SK-N-MC (cell line): ENCODE data around the gene KLF1.

Experiments used
- DNase-seq: peaks from one replicate; pipeline ENCODE4 v3.0.0-alpha.2; 2011; ENCODE audit warnings: low read depth, low spot score
- H3K27ac ChIP-seq: fragments of 200-600 bp; sonication (generic); 2 replicates; pipeline ENCODE4 v1.5.1; 2016; ENCODE audit warnings: mixed run types
- H3K36me3 ChIP-seq: fragments of 200-600 bp; sonication (generic); 2 replicates; pipeline ENCODE4 v1.6.1; 2017; ENCODE audit warnings: antibody characterized with exemption, low read length, mixed read lengths; ENCODE audit not compliant: insufficient read depth
- H3K4me3 ChIP-seq: fragments of 200-600 bp; sonication (generic); 2 replicates; pipeline ENCODE4 v1.5.1; 2016
- H3K9ac ChIP-seq: fragments of 200-600 bp; sonication (generic); 2 replicates; pipeline ENCODE4 v1.8.0; 2017; ENCODE audit warnings: mixed run types, mixed read lengths; ENCODE audit not compliant: insufficient read length
- H3K9me3 ChIP-seq: fragments of 200-600 bp; sonication (generic); 2 replicates; pipeline ENCODE4 v1.6.1; 2017; ENCODE audit warnings: low read depth, mild to moderate bottlenecking, antibody characterized with exemption, low read length, moderate library complexity, mixed read lengths
- EZH2 ChIP-seq: fragments of 200-600 bp; sonication (generic); IDR thresholded peaks from one replicate; pipeline ENCODE4 v1.6.1; 2017; ENCODE audit warnings: antibody characterized with exemption
- FOXP2 ChIP-seq: optimal IDR thresholded peaks from 2 replicates; pipeline ENCODE3; 2011; ENCODE audit warnings: mild to moderate bottlenecking, moderate library complexity; ENCODE audit not compliant: insufficient read depth; ENCODE audit errors: extremely low read length, control extremely low read depth
- POLR2AphosphoS5 ChIP-seq: IDR thresholded peaks from 2 replicates; pipeline ENCODE4 v1.6.1; 2012; ENCODE audit warnings: mild to moderate bottlenecking, low read depth, low read length, borderline replicate concordance

KLF1 gene

DNA sequence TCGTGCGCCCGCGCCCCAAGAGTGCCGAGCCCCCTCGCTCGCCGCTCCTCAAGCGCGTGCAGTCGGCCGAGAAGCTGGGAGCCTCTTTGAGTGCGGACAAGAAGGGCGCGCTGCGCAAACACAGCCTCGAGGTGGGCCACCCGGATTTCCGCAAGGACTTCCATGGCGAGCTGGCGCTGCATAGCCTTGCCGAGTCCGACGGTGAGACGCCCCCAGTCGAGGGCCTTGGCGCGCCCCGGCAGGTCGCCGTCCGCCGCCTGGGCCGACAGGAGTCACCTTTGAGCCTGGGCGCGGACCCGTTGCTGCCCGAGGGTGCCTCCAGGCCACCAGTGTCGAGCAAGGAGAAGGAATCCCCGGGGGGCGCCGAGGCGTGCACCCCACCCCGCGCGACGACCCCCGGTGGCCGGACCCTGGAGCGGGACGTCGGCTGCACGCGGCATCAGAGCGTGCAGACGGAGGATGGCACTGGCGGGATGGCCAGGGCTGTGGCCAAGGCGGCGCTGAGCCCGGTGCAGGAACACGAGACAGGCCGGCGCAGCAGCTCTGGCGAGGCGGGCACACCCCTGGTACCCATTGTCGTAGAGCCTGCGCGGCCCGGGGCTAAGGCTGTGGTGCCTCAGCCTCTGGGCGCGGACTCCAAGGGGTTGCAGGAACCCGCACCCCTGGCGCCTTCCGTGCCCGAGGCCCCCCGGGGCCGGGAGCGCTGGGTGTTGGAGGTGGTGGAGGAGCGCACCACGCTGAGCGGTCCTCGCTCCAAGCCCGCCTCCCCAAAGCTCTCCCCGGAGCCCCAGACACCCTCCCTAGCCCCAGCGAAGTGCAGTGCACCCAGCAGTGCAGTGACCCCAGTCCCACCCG is 12.9 kb downstream of the KLF1 start:
- peaks cover 7% of the 10 kb centered on the region; the same call in 1 of the 2 replicates for H3K36me3 ChIP-seq
- no peak overlapping the region; the same call in 1 of the 2 replicates for H3K4me3 ChIP-seq
- no peak for DNase-seq
- no peaks in the 10 kb centered on the region for H3K9me3 ChIP-seq
- no peak overlapping the region for H3K27ac ChIP-seq
- H3K9ac ChIP-seq: no peak overlapping the region
- TF ChIP-seq POLR2AphosphoS5 (no peak), FOXP2 (no peak), EZH2 (no peak)

DNA sequence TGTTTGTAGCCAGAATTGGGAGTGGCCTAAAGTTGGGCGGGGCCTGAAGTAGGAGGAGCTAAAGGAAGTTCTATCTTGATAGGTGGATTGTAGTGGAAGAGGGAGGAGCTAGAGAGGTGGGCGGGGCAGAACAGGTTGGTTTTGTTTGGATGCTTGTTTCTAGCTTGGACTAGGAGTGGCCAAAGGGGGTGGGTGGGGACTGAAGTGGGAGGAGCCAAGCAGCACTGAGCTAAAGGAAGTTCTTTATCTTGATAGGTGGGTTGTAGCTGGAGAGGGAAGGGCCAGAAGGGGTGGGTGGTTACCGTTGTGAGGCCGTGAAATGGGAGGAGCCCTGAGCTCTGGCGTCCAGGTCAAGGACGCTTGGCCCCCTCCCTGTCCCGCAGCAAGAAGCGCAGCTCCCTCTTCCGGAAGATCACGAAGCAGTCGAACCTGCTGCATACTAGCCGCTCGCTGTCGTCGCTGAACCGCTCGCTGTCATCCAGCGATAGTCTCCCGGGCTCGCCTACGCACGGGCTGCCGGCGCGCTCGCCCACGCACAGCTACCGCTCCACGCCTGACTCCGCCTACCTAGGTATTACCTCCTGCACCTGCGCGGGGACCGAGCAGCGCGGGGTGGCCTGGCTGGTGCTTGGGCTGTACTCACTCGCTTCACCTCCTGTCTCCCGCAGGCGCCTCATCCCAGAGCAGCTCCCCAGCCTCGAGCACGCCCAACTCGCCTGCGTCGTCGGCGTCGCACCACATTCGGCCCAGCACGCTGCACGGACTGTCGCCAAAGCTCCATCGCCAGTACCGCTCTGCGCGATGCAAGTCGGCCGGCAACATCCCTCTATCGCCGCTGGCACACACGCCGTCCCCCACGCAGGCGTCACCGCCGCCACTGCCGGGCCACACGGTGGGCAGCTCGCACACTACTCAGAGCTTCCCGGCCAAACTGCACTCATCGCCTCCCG is 13.8 kb downstream of the KLF1 start:
- no peak for TF ChIP-seq FOXP2
- TF ChIP-seq POLR2AphosphoS5: no peak
- TF ChIP-seq EZH2: no peak
- Histone ChIP-seq H3K4me3 (peak overlapping the region; percentile 74), H3K36me3 (peaks cover 2% of the 10 kb centered on the region; the same call in 1 of the 2 replicates), H3K9me3 (no peaks in the 10 kb centered on the region), H3K27ac (no peak overlapping the region), H3K9ac (no peak overlapping the region)
- DNase-seq: peak; percentile 83

DNA sequence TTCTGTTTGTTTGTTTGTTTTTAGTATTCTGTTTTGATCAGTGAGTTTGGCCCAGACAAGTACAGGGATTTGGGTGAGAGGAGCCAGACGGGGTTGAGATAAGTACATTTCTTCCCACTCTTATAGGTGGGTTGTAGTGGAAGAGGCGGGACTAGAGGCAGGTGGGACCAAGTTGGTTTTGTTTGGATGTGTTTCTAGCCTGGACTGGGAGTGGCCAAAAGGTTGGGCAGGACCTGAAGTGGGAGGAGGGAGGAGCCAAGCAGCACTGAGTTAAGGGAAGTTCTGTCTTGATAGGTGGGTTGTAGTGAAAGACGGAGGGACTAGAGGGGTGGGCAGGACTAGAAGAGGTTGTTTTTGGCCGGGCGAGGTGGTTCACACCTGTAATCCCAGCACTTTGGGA is 14.7 kb downstream of the KLF1 start:
- Histone ChIP-seq H3K27ac (no peak overlapping the region), H3K36me3 (no peaks in the 10 kb centered on the region; the same call in 1 of the 2 replicates), H3K4me3 (no peak overlapping the region), H3K9me3 (no peaks in the 10 kb centered on the region), H3K9ac (no peak overlapping the region)
- DNase-seq: no peak
- TF ChIP-seq FOXP2 (no peak), POLR2AphosphoS5 (no peak)

DNA sequence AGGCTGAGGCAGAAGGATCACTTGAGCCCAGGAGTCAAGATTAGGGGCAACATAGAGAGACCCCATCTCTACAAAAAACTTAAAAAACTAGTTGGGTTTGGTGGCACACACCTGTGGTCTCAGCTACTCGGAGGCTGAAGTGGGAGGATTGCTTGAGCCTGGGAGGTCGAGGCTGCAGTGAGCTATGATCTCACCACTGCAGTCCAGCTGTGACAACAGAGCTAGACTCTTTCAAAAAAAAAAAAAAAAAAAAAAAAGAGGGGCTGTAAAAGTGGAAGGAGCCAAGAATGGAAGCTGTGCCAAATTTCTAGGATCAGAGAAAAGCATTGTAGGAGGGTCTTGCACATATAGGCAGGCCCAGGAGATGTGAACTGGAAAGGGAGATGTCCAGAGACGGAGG is 15.3 kb downstream of the KLF1 start:
- H3K9me3 ChIP-seq: no peaks in the 10 kb centered on the region
- no peak overlapping the region for H3K27ac ChIP-seq
- H3K36me3 ChIP-seq: no peaks in the 10 kb centered on the region; the same call in 1 of the 2 replicates
- DNase-seq: no peak
- no peak for TF ChIP-seq EZH2
- no peak for TF ChIP-seq FOXP2
- no peak for TF ChIP-seq POLR2AphosphoS5
- H3K4me3 ChIP-seq: no peak overlapping the region
- no peak overlapping the region for H3K9ac ChIP-seq

DNA sequence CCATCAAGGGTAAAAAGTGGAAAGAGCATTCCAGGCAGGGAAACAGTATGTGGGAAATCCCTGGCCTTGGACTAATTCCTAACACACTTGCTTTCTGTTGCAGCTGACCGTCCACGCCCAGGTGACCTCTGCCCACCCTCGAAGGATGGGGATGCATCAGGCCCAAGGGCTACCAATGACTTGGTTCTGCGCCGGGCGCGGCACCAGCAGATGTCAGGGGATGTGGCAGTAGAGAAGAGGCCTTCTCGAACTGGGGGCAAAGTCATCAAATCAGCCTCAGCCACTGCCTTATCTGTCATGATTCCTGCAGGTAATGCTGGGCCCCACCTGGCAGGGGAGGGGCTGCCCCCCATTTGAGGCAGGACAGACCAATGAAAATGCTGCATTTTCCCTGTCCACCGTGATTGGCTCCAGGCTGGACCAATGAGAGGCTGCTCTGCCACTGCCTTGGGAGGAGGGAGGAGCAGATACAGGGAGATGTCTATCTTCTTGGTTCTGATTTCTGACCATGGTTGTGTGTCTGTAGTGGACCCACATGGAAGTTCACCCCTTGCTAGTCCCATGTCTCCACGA is 18.4 kb downstream of the KLF1 start:
- Histone ChIP-seq H3K36me3 (no peaks in the 10 kb centered on the region; the same call in 1 of the 2 replicates), H3K27ac (no peak overlapping the region), H3K4me3 (no peak overlapping the region), H3K9ac (no peak overlapping the region), H3K9me3 (no peaks in the 10 kb centered on the region)
- no peak for TF ChIP-seq EZH2
- TF ChIP-seq POLR2AphosphoS5: no peak
- no peak for TF ChIP-seq FOXP2
- DNase-seq: no peak

DNA sequence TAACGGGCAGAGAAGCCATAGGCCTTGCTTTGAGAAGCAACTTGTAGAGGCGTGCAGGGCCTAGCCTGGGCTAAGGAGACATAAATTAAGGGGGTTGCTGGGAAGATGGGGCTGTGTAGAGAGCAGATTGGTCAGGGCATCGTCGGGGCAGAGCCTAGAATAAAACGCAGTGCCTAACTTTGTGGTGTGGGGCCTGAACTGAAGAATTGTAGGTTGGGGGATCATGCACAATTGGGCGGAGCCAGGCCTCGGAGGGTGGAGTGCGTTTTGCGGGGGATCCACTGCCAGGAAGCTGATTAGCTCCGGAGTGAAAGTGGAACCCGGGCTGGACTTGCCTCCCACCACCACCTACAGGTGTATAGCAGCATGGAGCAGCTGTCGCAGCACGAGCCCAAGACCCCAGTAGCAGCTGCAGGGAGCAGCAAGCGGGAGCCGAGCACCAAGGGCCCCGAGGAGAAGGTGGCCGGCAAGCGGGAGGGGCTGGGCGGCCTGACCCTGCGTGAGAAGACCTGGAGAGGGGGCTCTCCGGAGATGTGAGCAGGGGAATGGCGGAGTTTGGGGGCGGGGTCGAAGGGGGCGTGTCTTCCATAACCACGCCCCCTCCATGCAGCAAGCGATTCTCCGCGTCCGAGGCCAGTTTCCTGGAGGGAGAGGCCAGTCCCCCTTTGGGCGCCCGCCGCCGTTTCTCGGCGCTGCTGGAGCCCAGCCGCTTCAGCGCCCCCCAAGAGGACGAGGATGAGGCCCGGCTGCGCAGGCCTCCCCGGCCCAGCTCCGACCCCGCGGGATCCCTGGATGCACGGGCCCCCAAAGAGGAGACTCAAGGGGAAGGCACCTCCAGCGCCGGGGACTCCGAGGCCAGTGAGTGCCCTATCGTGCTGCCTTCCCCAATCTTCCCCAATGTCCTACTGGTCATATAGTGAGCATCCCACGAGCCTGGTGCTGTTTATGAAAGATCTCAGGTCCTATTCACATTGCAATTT is 19.6 kb downstream of the KLF1 start:
- no peaks in the 10 kb centered on the region for H3K9me3 ChIP-seq
- no peak overlapping the region for H3K4me3 ChIP-seq
- no peak overlapping the region for H3K9ac ChIP-seq
- no peaks in the 10 kb centered on the region for H3K36me3 ChIP-seq
- no peak overlapping the region for H3K27ac ChIP-seq
- DNase-seq: no peak
- TF ChIP-seq POLR2AphosphoS5 (no peak), FOXP2 (no peak), EZH2 (no peak)

DNA sequence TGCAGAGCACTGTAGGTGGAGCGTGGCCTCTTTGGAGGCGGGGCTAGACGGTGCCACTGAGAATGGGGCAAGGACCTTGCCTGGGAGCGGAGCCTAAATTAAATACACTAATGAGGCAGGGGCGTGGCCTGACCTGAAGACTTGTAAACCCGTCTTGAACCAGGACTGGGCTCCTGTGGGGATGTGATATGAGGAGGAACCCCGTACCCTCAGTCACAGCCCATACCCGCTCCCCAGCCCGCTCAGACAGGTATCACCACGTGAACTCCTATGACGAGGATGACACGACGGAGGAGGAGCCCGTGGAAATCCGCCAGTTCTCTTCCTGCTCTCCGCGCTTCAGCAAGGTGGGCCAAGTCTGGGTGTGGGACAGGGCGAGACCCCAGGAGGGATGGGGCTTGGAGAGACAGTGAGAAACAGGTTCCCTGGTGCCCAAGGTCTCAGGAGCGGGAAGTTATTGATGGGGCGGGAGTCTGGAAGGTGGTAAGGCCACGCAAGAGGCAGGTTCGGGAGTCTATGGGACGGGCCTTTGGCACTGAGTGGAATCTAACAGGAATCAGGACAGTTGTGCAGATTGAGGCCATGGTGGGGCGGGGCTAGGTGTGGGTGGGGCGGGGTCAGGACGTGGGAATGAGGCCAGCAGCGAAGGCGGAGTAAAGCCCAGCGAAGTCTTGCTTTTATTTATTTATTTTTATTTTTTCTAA is 20.4 kb downstream of the KLF1 start:
- no peak overlapping the region for H3K27ac ChIP-seq
- no peak for DNase-seq
- no peaks in the 10 kb centered on the region for H3K9me3 ChIP-seq
- H3K4me3 ChIP-seq: no peak overlapping the region
- no peak overlapping the region for H3K9ac ChIP-seq
- no peak for TF ChIP-seq EZH2
- TF ChIP-seq FOXP2: no peak
- TF ChIP-seq POLR2AphosphoS5: no peak
- no peaks in the 10 kb centered on the region for H3K36me3 ChIP-seq
